Subcutaneous adipose tissue (tissue), 4 donors: ENCODE data around the gene MGLL. TPM values are rescaled to one million over a fixed set of nuclear protein-coding genes. Genes with fewer than 3 reads are reported as not detected.

Experiments used
- total RNA-seq, 4 donors: library from RNA; depleted of rRNA; stranded (reverse); fragments of >200 nt; gene quantifications; one replicate each; pipeline ENCODE4 v1.1.0, GENCODE V29; 2016
- TF ChIP-seq, protein P1 (sequence below): fragments of 450-650 bp; IDR thresholded peaks from one replicate; pipeline ENCODE4 v1.5.1; 2016; ENCODE audit warnings: low read depth, mild to moderate bottlenecking, control low read depth, antibody characterized with exemption, moderate library complexity

The MGLL gene
- total RNA-seq, 4 donors from 2014 or later, result 83.9 to 292 (median 110) TPM

DNA sequence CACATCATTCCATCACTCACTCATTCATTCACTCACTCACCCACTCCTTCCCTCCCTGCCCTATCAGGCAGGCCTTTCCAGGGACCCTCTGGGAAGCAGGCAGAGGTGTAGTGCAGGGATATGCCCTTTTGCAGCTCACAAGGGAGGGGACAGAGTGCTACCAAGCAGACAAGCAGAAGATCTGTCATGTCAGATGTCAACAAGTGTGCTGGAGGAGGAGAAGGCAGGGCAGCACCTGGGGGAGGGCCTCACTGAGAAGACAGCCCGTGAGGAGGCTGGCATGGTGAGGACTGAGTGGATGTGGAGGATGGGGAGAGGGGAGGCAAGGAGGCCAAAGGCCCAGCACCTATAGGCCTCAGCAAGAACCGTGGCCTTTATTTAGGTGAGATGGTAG, 134.3 kb downstream of the MGLL start:
- TF ChIP-seq, protein P1, sequence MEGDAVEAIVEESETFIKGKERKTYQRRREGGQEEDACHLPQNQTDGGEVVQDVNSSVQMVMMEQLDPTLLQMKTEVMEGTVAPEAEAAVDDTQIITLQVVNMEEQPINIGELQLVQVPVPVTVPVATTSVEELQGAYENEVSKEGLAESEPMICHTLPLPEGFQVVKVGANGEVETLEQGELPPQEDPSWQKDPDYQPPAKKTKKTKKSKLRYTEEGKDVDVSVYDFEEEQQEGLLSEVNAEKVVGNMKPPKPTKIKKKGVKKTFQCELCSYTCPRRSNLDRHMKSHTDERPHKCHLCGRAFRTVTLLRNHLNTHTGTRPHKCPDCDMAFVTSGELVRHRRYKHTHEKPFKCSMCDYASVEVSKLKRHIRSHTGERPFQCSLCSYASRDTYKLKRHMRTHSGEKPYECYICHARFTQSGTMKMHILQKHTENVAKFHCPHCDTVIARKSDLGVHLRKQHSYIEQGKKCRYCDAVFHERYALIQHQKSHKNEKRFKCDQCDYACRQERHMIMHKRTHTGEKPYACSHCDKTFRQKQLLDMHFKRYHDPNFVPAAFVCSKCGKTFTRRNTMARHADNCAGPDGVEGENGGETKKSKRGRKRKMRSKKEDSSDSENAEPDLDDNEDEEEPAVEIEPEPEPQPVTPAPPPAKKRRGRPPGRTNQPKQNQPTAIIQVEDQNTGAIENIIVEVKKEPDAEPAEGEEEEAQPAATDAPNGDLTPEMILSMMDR, result no peak

DNA sequence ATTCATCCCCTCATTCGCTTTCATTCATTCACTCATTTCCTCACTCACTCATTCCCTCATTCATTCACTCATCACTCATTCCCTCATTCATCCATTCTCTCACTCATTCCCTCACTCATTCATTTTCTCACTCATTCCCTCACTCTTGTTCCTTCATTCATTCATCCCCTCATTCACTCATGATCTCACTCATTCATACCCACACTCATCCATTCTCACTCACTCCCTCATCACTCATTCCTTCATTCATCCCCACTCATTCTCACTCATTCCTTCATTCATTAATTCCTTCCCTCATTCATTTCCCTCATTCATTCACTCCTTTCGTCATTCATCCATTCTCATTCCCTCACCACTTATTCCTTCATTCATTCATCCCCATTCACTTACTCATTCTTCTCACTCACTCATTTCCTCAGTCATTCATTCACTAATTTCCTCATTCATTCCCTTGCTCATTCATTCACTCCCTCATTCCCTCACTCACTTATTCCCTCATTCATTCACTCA, 135.0 kb downstream of the MGLL start:
- TF ChIP-seq, protein P1, result no peak

DNA sequence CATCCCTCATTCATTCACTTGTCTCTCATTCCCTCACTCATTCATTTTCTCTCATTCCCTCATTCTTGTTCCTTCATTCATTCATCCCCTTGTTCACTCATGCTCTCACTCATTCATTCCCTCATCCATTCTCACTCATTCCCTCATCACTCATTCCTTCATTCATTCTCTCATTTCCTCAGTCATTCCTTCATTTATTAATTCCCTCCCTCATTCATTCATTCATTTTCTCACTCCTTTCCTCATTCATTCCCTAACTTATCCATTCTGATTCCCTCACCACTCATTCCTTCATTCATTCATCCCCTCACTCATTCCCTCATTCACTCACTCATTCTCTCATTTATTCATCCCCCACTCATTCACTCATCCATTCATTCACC, 135.8 kb downstream of the MGLL start:
- TF ChIP-seq, protein P1, result no peak

DNA sequence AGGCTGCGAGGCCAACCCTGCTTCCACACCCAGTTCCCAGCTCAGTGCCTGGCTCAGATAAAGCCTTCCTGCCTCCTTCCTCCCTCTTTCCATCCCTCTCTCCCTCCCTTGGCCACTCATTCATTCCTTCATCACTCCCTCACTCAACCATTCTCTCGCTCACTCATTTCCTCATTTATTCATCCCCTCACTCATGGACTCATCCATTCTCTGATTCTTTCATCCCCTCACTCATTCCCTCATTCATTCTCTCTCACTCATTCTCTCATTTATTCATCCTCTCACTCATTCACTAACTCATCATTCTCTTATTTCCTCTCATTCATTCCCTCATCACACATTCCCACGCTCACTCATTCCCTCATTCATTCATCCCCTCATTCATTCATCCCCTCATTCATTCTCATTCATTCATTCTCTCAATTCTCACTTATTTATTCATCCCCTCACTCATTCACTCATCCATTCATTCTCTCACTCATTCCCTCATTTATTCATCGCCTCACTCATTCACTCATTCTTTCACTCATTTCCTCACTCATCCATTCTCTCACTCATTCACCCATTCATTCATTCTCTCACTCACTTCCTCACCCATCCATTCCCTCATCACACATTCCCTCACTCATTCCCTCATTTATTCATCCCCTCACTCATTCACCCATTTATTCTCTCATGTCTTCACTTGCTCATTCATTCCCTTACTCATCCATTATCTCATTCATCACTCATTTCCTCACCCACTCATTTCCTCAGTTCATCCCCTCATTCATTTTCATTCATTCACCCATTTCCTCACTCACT, 136.4 kb downstream of the MGLL start:
- TF ChIP-seq, protein P1, result no peak

DNA sequence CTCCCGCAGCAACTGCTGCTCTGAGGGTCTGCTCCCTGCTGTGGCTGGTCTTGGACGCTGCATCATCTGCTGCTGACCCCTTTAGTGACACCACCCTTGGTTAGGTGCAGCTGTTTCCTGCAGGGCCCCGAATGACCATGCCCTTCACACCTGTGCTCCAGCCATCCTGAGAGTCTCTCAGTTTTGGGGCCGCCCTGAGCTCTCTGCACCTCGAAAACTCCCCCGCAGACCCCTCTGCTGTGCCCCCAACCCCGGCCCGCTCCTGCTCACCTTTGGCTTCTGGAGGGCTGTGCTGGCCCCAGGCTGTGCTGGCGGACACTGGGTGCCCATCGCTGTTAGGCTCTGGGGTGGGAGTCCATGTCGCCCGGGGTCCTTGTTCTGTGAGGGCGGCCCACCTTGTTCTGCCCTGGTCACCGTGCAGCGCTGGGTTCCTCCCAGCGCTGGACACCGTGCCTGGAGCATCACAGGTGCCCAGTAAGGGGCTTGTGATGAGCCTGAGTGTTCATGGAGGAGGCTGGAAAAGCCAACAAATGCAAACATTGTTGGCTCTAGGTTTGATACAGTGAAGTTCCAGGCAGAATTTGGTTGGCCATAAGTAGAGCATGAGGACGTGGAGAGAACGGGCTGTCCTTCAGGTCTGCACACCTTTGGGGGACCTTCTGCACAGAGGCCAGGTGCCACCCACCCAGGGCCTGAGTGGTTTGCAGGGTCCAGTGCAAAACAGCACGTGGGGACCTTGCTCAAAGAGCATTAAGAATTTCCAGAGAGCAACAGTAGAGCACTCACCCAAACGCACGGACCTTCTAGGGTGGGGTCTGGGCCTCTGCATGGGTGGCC, 137.2 kb downstream of the MGLL start:
- TF ChIP-seq, protein P1, result no peak

DNA sequence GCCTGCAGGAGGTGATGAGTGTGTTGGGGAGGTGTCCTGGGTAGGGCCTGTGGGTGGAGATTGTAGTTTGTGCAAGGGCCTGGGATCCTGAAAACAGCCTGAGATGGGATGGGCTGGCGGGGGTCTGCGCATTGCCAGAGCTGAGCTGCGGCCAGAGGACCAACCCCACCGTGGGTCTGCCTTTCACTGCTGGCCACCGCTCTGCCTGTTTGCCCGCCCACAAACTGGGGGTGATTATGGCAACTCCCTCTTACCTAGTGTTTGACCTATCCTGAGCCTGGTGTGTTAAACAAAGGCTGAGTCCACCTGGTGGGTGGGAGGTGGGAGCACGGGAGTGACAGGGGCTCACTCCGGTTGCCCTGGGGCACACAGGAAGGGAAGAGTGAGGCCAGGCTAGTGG, 139.8 kb downstream of the MGLL start:
- TF ChIP-seq, protein P1, result no peak

DNA sequence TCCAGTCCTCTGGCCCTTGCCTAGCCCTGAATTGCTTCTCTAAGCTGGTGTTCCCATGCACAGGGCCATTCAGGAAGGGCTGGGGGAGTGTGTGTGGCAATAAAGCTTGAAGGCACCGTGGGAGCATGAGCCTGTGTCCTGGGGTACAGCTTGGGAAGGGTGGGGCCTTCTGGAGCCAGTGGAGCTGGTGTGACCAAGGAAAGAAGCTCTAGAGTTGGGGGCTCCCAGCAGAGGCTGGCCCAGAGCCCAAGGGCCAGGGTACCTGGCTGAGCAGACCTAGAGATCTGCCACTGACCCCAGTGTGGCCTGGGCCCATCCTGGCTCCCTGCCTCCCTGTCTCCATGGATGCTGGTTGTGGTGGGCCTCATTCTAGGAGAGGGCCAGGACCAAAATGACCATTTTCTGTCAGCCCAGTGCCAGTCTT, 141.5 kb downstream of the MGLL start:
- TF ChIP-seq, protein P1, result no peak
